ENCODE results near the gene HBP1.

- TF ChIP-seq ZBTB20 (CRISPR knock-in tag; IDR thresholded peaks at IDR 0.05; ENCODE audit: borderline replicate concordance, low read depth) (no peak), KDM5A (IDR thresholded peaks at IDR 0.05; ENCODE audit: borderline replicate concordance, low read length) (no peak), YY1 (IDR thresholded peaks at IDR 0.05; ENCODE audit: insufficient read depth, insufficient replicate concordance, low read depth, low read length) (no peak), EHMT2 (IDR thresholded peaks at IDR 0.05; ENCODE audit: borderline replicate concordance, low read depth, low read length) (no peak), HIC2 (CRISPR knock-in tag; IDR thresholded peaks at IDR 0.05; ENCODE audit: low read depth) (no peak), RARG (CRISPR knock-in tag; IDR thresholded peaks at IDR 0.05; ENCODE audit: low read depth) (no peak), ZNF496 (CRISPR knock-in tag; IDR thresholded peaks at IDR 0.05; ENCODE audit: insufficient replicate concordance) (no peak), MEIS1 (CRISPR knock-in tag; IDR thresholded peaks at IDR 0.05; ENCODE audit: borderline replicate concordance) (no peak), CTCF (CRISPR knock-in tag; IDR thresholded peaks at IDR 0.05) (no peak), ZNF451 (CRISPR knock-in tag; IDR thresholded peaks at IDR 0.05) (no peak), RFX5 (IDR thresholded peaks at IDR 0.05; ENCODE audit: low read depth, low read length) (no peak)
These were observed 3.7 kb downstream of the HBP1 start for GRCh38 chr7:107172276-107173032.

Data from HepG2 (cell line).